Esophagus muscularis mucosa (tissue), 4 donors: ENCODE results near the gene TPCN1.

Experiments used
- CTCF ChIP-seq, 3 experiments: fragments of 200-600 bp in 2 of 3; fragments of 450-650 bp in 1 of 3; sonication (generic) in 2 of 3; IDR thresholded peaks; one replicate each; pipeline ENCODE4 v1.5.1; 2017 to 2019; ENCODE audit warnings: antibody characterized with exemption in 3 of 3, mild to moderate bottlenecking in 2 of 3, moderate library complexity in 1 of 3
- EP300 ChIP-seq: sonication (generic); formaldehyde crosslinking; IDR thresholded peaks from one replicate; pipeline ENCODE4 v1.6.1; 2017; ENCODE audit warnings: antibody characterized with exemption
- POLR2A ChIP-seq: fragments of 450-650 bp; IDR thresholded peaks from one replicate; pipeline ENCODE4 v1.6.1; 2017; ENCODE audit warnings: antibody characterized with exemption, moderate library complexity, mild to moderate bottlenecking, low read depth

GRCh38 chr12:113207613-113208040 lies 13.6 kb upstream of the TPCN1 start:
- TF ChIP-seq CTCF (IDR thresholded peaks at IDR 0.05) = no peak
- TF ChIP-seq EP300 = no peak
- TF ChIP-seq POLR2A = no peak
